ENCODE data around the gene STOML1. TPM values are rescaled to one million over a fixed set of nuclear protein-coding genes. Genes with fewer than 3 reads are reported as not detected.
"Not testable (repeated sequence)": the region's sequence is repeated elsewhere in the genome, so short reads cannot be mapped to it uniquely, and the experiment has no call there.

The STOML1 gene
- total RNA-seq, 1 experiment from 2014 or later, result 53.1 TPM

GRCh38 chr15:73982222-73982962 lies 9.7 kb downstream of the STOML1 start:
- no peaks in the 10 kb centered on the region for H3K27me3 ChIP-seq
- peaks cover 22% of the 10 kb centered on the region for H3K36me3 ChIP-seq
- no peak overlapping the region for H3K4me3 ChIP-seq
- DNase-seq, result peak; percentile 94
- H3K9me3 ChIP-seq, result no peaks in the 10 kb centered on the region

GRCh38 chr15:73981761-73982221 lies 10.3 kb downstream of the STOML1 start:
- peak; percentile 81 for DNase-seq
- no peak overlapping the region for H3K4me3 ChIP-seq

GRCh38 chr15:73979636-73980035 lies 12.5 kb downstream of the STOML1 start:
- H3K27me3 ChIP-seq, result no peaks in the 10 kb centered on the region
- DNase-seq, result peak; percentile 44
- H3K9me3 ChIP-seq, result no peaks in the 10 kb centered on the region
- H3K36me3 ChIP-seq, result peaks cover 14% of the 10 kb centered on the region
- H3K4me3 ChIP-seq, result no peak overlapping the region

More at GRCh38 chr15:73981761-73982221, 10.3 kb downstream of the STOML1 start:
- no peaks in the 10 kb centered on the region for H3K9me3 ChIP-seq
- H3K27me3 ChIP-seq, result no peaks in the 10 kb centered on the region
- peaks cover 19% of the 10 kb centered on the region for H3K36me3 ChIP-seq

GRCh38 chr15:73978896-73979295 lies 13.2 kb downstream of the STOML1 start:
- H3K4me3 ChIP-seq, result no peak overlapping the region
- H3K9me3 ChIP-seq, result peaks cover 5% of the 10 kb centered on the region; the same call in 1 of the 2 replicates
- DNase-seq, result no peak
- H3K27me3 ChIP-seq, result no peaks in the 10 kb centered on the region
- peaks cover 6% of the 10 kb centered on the region for H3K36me3 ChIP-seq

GRCh38 chr15:73975440-73976125 lies 16.5 kb downstream of the STOML1 start:
- H3K27me3 ChIP-seq, H3K36me3 ChIP-seq, H3K4me3 ChIP-seq, DNase-seq, H3K9me3 ChIP-seq: not testable (repeated sequence)

- not testable (repeated sequence) for H3K27me3 ChIP-seq, H3K9me3 ChIP-seq, H3K4me3 ChIP-seq
These were observed 18.4 kb downstream of the STOML1 start for GRCh38 chr15:73973683-73974200.

GRCh38 chr15:73972984-73973682 lies 19.0 kb downstream of the STOML1 start:
- peaks cover 5% of the 10 kb centered on the region; the same call in 1 of the 2 replicates for H3K9me3 ChIP-seq
- DNase-seq, result peak; percentile 81
- no peaks in the 10 kb centered on the region for H3K36me3 ChIP-seq
- no peaks in the 10 kb centered on the region for H3K27me3 ChIP-seq
- H3K4me3 ChIP-seq, result no peak overlapping the region

More at GRCh38 chr15:73973683-73974200, 18.4 kb downstream of the STOML1 start:
- not testable (repeated sequence) for H3K36me3 ChIP-seq, DNase-seq

GRCh38 chr15:73969151-73969759 lies 22.8 kb downstream of the STOML1 start:
- Histone ChIP-seq H3K36me3 (no peaks in the 10 kb centered on the region), H3K9me3 (peaks cover 1% of the 10 kb centered on the region; the same call in 1 of the 2 replicates), H3K27me3 (no peaks in the 10 kb centered on the region), H3K4me3 (no peak overlapping the region)
- DNase-seq, result no peak

- H3K9me3 ChIP-seq, result no peaks in the 10 kb centered on the region
- no peak for DNase-seq
- H3K27me3 ChIP-seq, result no peaks in the 10 kb centered on the region
- no peak overlapping the region for H3K4me3 ChIP-seq
- H3K36me3 ChIP-seq, result no peaks in the 10 kb centered on the region
These were observed 23.6 kb downstream of the STOML1 start for GRCh38 chr15:73968461-73968860.

- Histone ChIP-seq H3K4me3 (no peak overlapping the region), H3K36me3 (no peaks in the 10 kb centered on the region), H3K9me3 (no peaks in the 10 kb centered on the region), H3K27me3 (no peaks in the 10 kb centered on the region)
- DNase-seq, result no peak
These were observed 26.4 kb downstream of the STOML1 start for GRCh38 chr15:73965758-73966113.

- no peaks in the 10 kb centered on the region for H3K36me3 ChIP-seq
- H3K4me3 ChIP-seq, result no peak overlapping the region
- no peak for DNase-seq
- no peaks in the 10 kb centered on the region for H3K27me3 ChIP-seq
- no peaks in the 10 kb centered on the region for H3K9me3 ChIP-seq
These were observed 26.9 kb downstream of the STOML1 start for GRCh38 chr15:73965094-73965757.

- DNase-seq, result peak; percentile 74
- Histone ChIP-seq H3K9me3 (no peaks in the 10 kb centered on the region), H3K4me3 (no peak overlapping the region), H3K36me3 (no peaks in the 10 kb centered on the region), H3K27me3 (no peaks in the 10 kb centered on the region)
These were observed 27.4 kb downstream of the STOML1 start for GRCh38 chr15:73964736-73965093.

GRCh38 chr15:73962433-73962832 lies 29.7 kb downstream of the STOML1 start:
- H3K9me3 ChIP-seq, result no peaks in the 10 kb centered on the region
- no peaks in the 10 kb centered on the region for H3K27me3 ChIP-seq
- DNase-seq, result no peak
- no peak overlapping the region for H3K4me3 ChIP-seq
- H3K36me3 ChIP-seq, result no peaks in the 10 kb centered on the region

GRCh38 chr15:73960472-73961070 lies 31.5 kb downstream of the STOML1 start:
- not testable (repeated sequence) for DNase-seq, H3K36me3 ChIP-seq

GRCh38 chr15:73959801-73960200 lies 32.3 kb downstream of the STOML1 start:
- no peaks in the 10 kb centered on the region for H3K9me3 ChIP-seq
- no peak overlapping the region for H3K4me3 ChIP-seq
- H3K36me3 ChIP-seq, result no peaks in the 10 kb centered on the region
- DNase-seq, result no peak
- no peaks in the 10 kb centered on the region for H3K27me3 ChIP-seq

More at GRCh38 chr15:73960472-73961070, 31.5 kb downstream of the STOML1 start:
- not testable (repeated sequence) for H3K27me3 ChIP-seq, H3K9me3 ChIP-seq, H3K4me3 ChIP-seq

Data from MG63 (cell line).